Ishikawa (cell line): Measurements from ENCODE around the gene GREM1.

Experiments used
- CREB1 ChIP-seq: IDR thresholded peaks from 2 replicates; pipeline ENCODE4 v1.6.1; 2012; ENCODE audit warnings: low read depth
- EGR1 ChIP-seq: IDR thresholded peaks from 2 replicates; pipeline ENCODE4 v1.6.1; 2012
- TF ChIP-seq, protein P1 (sequence below): IDR thresholded peaks from 2 replicates; pipeline ENCODE4 v1.6.1; 2012

GRCh38 chr15:32682977-32683630 is 34.7 kb upstream of the GREM1 start:
- TF ChIP-seq EGR1 (no peak), CREB1 (no peak)
- TF ChIP-seq, protein P1, sequence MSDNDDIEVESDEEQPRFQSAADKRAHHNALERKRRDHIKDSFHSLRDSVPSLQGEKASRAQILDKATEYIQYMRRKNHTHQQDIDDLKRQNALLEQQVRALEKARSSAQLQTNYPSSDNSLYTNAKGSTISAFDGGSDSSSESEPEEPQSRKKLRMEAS: no peak
